ENCODE data around the gene NFKBIE. TPM values are rescaled to one million over a fixed set of nuclear protein-coding genes. Genes with fewer than 3 reads are reported as not detected.

Gene NFKBIE
- total RNA-seq, 1 experiment from 2014 or later: 7.6 TPM

GRCh38 chr6:44272529-44272928, 7.2 kb upstream of the NFKBIE start:
- H3K27me3 ChIP-seq (ENCODE audit: insufficient read depth, low read length): no peaks in the 10 kb centered on the region
- no TSS peak for BruUV-seq (replicated peaks)
- ChIA-PET RAD21 (ENCODE audit: low non-redundant PET in 1 of 2, low total read pairs in 2 of 2, uncharacterized antibody in 2 of 2, unreplicated experiment in 2 of 2) (no interaction called here), CTCF (no interaction called here), POLR2A (no interaction called here)
- no peaks in the 10 kb centered on the region for H3K9me3 ChIP-seq (ENCODE audit: control insufficient read depth in 1 of 2, insufficient read depth in 1 of 2, low read depth in 1 of 2, low read length in 2 of 2)
- H4K20me1 ChIP-seq (ENCODE audit: insufficient read depth): no peaks in the 10 kb centered on the region
- TF ChIP-seq REST (IDR thresholded peaks at IDR 0.05; ENCODE audit: low read depth) (no peak), CBX3 (IDR thresholded peaks at IDR 0.05; ENCODE audit: low read depth) (no peak), EZH2 (IDR thresholded peaks at IDR 0.05) (no peak), JUND (IDR thresholded peaks at IDR 0.05) (no peak), SRF (IDR thresholded peaks at IDR 0.05; ENCODE audit: low read depth) (no peak), ATF3 (IDR thresholded peaks at IDR 0.05) (no peak), YY1 (IDR thresholded peaks at IDR 0.05; ENCODE audit: extremely low read depth, insufficient replicate concordance, low read depth, low read length) (no peak), SP1 (IDR thresholded peaks at IDR 0.05; ENCODE audit: low read depth) (no peak), MAX (IDR thresholded peaks at IDR 0.05) (no peak)
- intact Hi-C loops (cut with micrococcal nuclease): no loop called here
- no peaks in the 10 kb centered on the region for H3K79me2 ChIP-seq (ENCODE audit: insufficient read depth, low read length)
- H2AFZ ChIP-seq (ENCODE audit: low read depth, low read length, poor library complexity, severe bottlenecking): no peak overlapping the region
- H3K4me1 ChIP-seq (ENCODE audit: control insufficient read depth in 1 of 2, insufficient read depth in 2 of 2, low read length in 2 of 2): peaks cover 0 to 3% of the 10 kb centered on the region in 2 experiments; a peak in 1 of 4 replicates
- no peaks in the 10 kb centered on the region for H3K36me3 ChIP-seq (ENCODE audit: control insufficient read depth in 1 of 2, insufficient read depth in 2 of 2, low read length in 2 of 2)
- H3K4me3 ChIP-seq (replicated peaks in 1 of 2; ENCODE audit: low read depth in 1 of 2, low read length in 2 of 2): no peak overlapping the region
- no peaks in the 10 kb centered on the region for H3K9me2 ChIP-seq (ENCODE audit: insufficient read depth)
- no peak overlapping the region for H3K4me2 ChIP-seq (ENCODE audit: low read length)
- ATAC-seq (no peak), DNase-seq (ENCODE audit: low read depth, low spot score) (no peak)
- no peak overlapping the region for H3K27ac ChIP-seq (ENCODE audit: low read depth, low read length)
- H3K9ac ChIP-seq (ENCODE audit: low read length): no peak overlapping the region

Measured in HCT116 (cell line).